ENCODE measurements around the gene TEF. TPM values are rescaled to one million over a fixed set of nuclear protein-coding genes. Genes with fewer than 3 reads are reported as not detected.

Gene TEF
- polyA plus RNA-seq, 1 of the 3 experiments (the other 2 are of a cell fraction), result 3.6 TPM

GRCh38 chr22:41377846-41378245 is 3.9 kb upstream of the TEF start:
- no peaks in the 10 kb centered on the region for H4K20me1 ChIP-seq (ENCODE audit: insufficient read depth)
- no peak overlapping the region for H3K4me3 ChIP-seq (ENCODE audit: low read depth in 2 of 2, low read length in 1 of 2)
- POLR2A ChIA-PET, result no interaction called here
- H3K27me3 ChIP-seq (ENCODE audit: insufficient read depth), result no peaks in the 10 kb centered on the region
- WGBS (ENCODE audit: low lambda C conversion rate), result 59% methylated on average over 5 of the region's 6 CpGs
- no peak overlapping the region for H3K4me2 ChIP-seq
- H2AFZ ChIP-seq (ENCODE audit: low read depth), result no peak overlapping the region
- DNase-seq, result no peak
- 0 out of 2 replicates have a peak, but pooled peaks cover 1% of the 10 kb centered on the region for H3K79me2 ChIP-seq (ENCODE audit: insufficient read depth)
- H3K36me3 ChIP-seq (replicated peaks in 1 of 2; ENCODE audit: control insufficient read depth in 1 of 2, insufficient read depth in 2 of 2, low read length in 1 of 2), result no peaks in the 10 kb centered on the region
- H3K27ac ChIP-seq (ENCODE audit: low read depth in 2 of 2, low read length in 1 of 2), result no peak overlapping the region
- CTCF ChIA-PET, result no interaction called here
- no peaks in the 10 kb centered on the region for H3K9me3 ChIP-seq
- no peaks in the 10 kb centered on the region for H3K9me2 ChIP-seq
- H3F3A ChIP-seq (replicated peaks; ENCODE audit: insufficient read depth), result no peaks in the 10 kb centered on the region
- peaks cover 0 to 6% of the 10 kb centered on the region in 2 experiments; a peak in 2 of 4 replicates for H3K4me1 ChIP-seq (ENCODE audit: control insufficient read depth in 1 of 2, insufficient read depth in 2 of 2, low read depth in 1 of 2, low read length in 1 of 2)
- no peak for TF ChIP-seq FOXM1 (IDR thresholded peaks at IDR 0.05; ENCODE audit: low read depth)
- TF ChIP-seq TAF1 (IDR thresholded peaks at IDR 0.05; ENCODE audit: borderline replicate concordance, low read depth, low read length), result no peak
- no peak for TF ChIP-seq YY1 (IDR thresholded peaks at IDR 0.05; ENCODE audit: low read depth)
- TF ChIP-seq MAX (IDR thresholded peaks at IDR 0.05; ENCODE audit: low read depth), result no peak
- TF ChIP-seq ELF1 (IDR thresholded peaks at IDR 0.05), result no peak
- TF ChIP-seq IRF3 (IDR thresholded peaks at IDR 0.05; ENCODE audit: low read depth, low read length), result no peak
- TF ChIP-seq EP300 (IDR thresholded peaks at IDR 0.05; ENCODE audit: borderline replicate concordance in 1 of 2, low read depth in 1 of 2, low read length in 1 of 2), result no peak
- TF ChIP-seq TEAD4 (IDR thresholded peaks at IDR 0.05; ENCODE audit: borderline replicate concordance, insufficient read depth), result no peak
- no peak for TF ChIP-seq RCOR1 (IDR thresholded peaks at IDR 0.05; ENCODE audit: low read length)
- TF ChIP-seq RXRA (IDR thresholded peaks at IDR 0.05; ENCODE audit: borderline replicate concordance, low read depth), result no peak
- TF ChIP-seq MEF2A (IDR thresholded peaks at IDR 0.05; ENCODE audit: borderline replicate concordance, low read depth), result no peak
- TF ChIP-seq POLR2AphosphoS5 (IDR thresholded peaks at IDR 0.05; ENCODE audit: low read depth, low read length), result no peak
- no peak for TF ChIP-seq NRF1 (IDR thresholded peaks at IDR 0.05; ENCODE audit: low read depth, low read length)
- TF ChIP-seq TCF12 (IDR thresholded peaks at IDR 0.05), result no peak
- no peak for TF ChIP-seq GABPA (IDR thresholded peaks at IDR 0.05; ENCODE audit: low read depth)
- no peak for TF ChIP-seq JUND (IDR thresholded peaks at IDR 0.05)
- TF ChIP-seq EZH2phosphoT487 (IDR thresholded peaks at IDR 0.05; ENCODE audit: borderline replicate concordance, low read depth), result no peak
- no peak overlapping the region for H3K9ac ChIP-seq

- H3K9me3 ChIP-seq, result no peaks in the 10 kb centered on the region
- H3K36me3 ChIP-seq (replicated peaks in 1 of 2; ENCODE audit: control insufficient read depth in 1 of 2, insufficient read depth in 2 of 2, low read length in 1 of 2), result no peaks in the 10 kb centered on the region
- no peaks in the 10 kb centered on the region for H3F3A ChIP-seq (replicated peaks; ENCODE audit: insufficient read depth)
- CTCF ChIA-PET, result interaction anchor here (1.7 to 1.9 kb wide), 2 partner anchors 14 to 23 kb away, joined by 5 to 6 read pairs; no protein-coding TSS in a partner anchor
- WGBS (ENCODE audit: low lambda C conversion rate), result no CpG with 5 or more reads among the region's 22 CpGs
- no peaks in the 10 kb centered on the region for H4K20me1 ChIP-seq (ENCODE audit: insufficient read depth)
- peak overlapping the region; percentile 41; the same call in 1 of the 2 replicates for H2AFZ ChIP-seq (ENCODE audit: low read depth)
- peaks cover 13% of the 10 kb centered on the region; the same call in 1 of the 2 replicates for H3K79me2 ChIP-seq (ENCODE audit: insufficient read depth)
- no peaks in the 10 kb centered on the region for H3K27me3 ChIP-seq (ENCODE audit: insufficient read depth)
- H3K4me2 ChIP-seq, result peak overlapping the region; percentile 66
- DNase-seq, result no peak
- peak overlapping the region; percentile 43 to 44; a peak in 2 of 4 replicates for H3K4me3 ChIP-seq (ENCODE audit: low read depth in 2 of 2, low read length in 1 of 2)
- H3K4me1 ChIP-seq (ENCODE audit: control insufficient read depth in 1 of 2, insufficient read depth in 2 of 2, low read depth in 1 of 2, low read length in 1 of 2), result peaks cover 0 to 15% of the 10 kb centered on the region in 2 experiments; a peak in 2 of 4 replicates
- no peaks in the 10 kb centered on the region for H3K9me2 ChIP-seq
- H3K9ac ChIP-seq, result peak overlapping the region; percentile 66; the same call in 1 of the 2 replicates
- H3K27ac ChIP-seq (ENCODE audit: low read depth in 2 of 2, low read length in 1 of 2), result peak overlapping the region; percentile 69 to 87
- POLR2A ChIA-PET, result interaction anchor here (1.1 to 1.8 kb wide), 4 partner anchors 13 to 88 kb away, joined by 4 to 10 read pairs (median 6); partner anchors contain the start of genes ACO2 and PHF5A
- TF ChIP-seq RCOR1 (IDR thresholded peaks at IDR 0.05; ENCODE audit: low read length) (no peak), EP300 (IDR thresholded peaks at IDR 0.05; ENCODE audit: borderline replicate concordance in 1 of 2, low read depth in 1 of 2, low read length in 1 of 2) (no peak), USF1 (IDR thresholded peaks at IDR 0.05; ENCODE audit: borderline replicate concordance, low read depth) (no peak), FOSL2 (IDR thresholded peaks at IDR 0.05; ENCODE audit: borderline replicate concordance, low read depth) (no peak), CHD2 (IDR thresholded peaks at IDR 0.05; ENCODE audit: low read length, partially characterized antibody) (no peak), REST (IDR thresholded peaks at IDR 0.05; ENCODE audit: low read depth, low read length) (no peak), SMC3 (IDR thresholded peaks at IDR 0.05; ENCODE audit: low read depth, low read length) (no peak)
These were observed 781 bp upstream of the TEF start for GRCh38 chr22:41380993-41381328.

All from SK-N-SH (cell line).